Fibroblast of skin of right quadriceps (primary cell): ENCODE measurements around the gene GPR132.
"Not testable (repeated sequence)": the region's sequence is repeated elsewhere in the genome, so short reads cannot be mapped to it uniquely, and the experiment has no call there.

Experiments used
- DNase-seq: peaks from one replicate; pipeline ENCODE4 v3.0.0-alpha.2; 2013

GPR132 gene

DNA sequence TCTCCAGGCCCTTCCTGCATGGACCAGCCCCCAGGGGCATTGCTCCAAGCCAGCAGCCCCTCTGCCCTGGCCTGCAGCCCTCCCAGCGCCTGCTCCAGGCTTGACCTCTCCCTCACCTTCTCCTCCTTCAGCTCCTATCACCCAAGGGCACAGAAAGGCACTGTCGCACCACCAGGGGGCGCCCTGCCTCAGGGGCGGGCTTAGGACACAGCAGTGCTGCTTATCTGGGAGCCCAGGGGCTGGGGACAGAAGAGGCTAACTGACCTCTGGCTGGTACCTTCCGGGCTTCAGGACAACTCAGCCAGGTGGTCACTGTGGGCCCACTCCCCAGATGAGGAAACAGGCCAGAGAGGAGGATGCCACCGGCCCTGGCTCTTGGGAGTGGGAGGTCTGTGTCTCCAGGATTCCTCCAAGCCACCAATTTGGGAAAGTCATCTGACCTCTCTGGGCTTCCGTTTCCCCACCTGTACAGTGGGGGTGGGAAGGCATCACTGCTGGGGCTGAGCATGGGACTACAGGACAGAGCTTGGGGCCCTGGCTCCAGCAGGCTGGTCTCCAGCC, 25.3 kb upstream of the GPR132 start:
- peak; percentile 68 for DNase-seq

DNA sequence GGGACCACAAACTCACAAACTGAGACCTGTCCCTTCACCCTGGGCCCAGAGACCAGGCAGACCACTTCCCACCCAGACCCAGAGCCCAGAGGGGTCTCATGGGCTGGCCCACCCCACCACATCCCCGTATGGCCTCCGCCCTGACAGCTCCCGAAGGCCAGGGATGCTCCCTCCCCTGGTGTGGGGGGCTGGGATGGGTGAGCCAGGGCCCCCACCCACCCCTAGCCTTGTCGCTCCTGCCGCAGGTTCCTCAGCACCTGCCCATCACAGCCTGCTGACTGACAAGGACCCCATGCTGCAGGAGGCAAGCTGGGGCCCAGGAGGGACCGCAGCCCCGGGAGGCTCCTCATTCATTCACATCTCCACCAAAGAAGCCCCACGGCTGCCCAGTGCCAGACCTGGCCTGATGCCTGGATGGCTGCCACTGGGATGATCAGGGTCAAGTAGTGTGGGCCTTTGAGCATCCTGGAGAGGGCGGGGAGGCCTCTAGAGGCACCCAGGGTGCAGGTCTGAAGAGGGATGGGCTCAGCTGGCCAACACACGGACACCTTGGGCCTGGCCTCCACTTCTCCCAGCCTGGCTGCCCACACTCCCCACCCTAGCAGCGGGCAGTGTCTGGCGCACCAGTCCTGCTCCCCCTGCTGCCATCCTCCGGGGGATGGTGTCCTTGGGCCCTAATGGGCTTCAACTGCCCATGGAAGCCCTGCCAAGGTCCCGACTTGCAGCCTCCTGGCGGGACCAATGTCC, 24.7 kb upstream of the GPR132 start:
- DNase-seq = no peak

DNA sequence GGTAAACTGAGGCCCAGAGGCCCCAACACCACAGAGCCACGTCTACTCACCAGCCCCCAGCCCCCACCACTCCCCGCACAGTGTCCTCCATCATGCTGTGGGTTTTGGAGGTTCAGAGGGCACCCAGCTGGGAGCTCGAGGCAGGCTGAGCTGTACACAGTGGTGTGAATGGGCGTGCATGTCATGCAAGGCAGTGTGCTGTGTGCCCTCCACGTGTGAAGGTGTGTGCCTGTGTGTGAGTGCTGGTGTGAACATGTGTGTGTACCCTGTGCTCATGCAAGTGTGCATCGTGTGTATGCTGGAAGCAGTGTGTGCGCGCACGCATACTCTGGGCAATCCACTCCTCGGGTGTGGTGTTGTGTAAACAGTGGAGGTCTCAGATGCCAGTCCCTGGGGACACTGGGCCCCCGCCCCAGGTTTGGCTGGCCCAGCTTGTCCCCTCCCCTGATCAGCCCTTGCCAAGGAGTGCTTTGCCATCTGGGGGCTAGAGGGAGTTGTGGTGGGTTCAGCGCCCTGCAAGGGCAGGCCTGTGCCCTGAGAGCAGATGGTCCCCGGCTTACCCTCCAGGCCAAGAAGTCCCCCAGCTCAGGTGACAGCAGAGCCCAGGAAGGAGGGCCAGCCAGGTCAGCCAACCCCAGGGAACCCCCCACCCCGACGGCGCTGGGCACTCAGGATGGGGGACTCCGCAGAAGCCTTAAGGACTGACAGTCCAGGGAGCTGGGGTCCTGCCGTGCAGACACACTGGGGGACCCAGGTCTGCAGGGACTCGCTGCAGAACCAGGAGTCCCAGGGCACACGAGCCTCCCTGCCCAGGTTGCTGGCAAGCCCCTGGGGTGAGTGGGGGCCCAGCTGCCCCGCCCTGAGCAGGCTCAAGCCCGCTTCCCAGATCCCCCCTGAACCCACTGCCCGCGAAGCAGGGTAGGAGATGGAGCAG, 23.8 kb upstream of the GPR132 start:
- DNase-seq = no peak

DNA sequence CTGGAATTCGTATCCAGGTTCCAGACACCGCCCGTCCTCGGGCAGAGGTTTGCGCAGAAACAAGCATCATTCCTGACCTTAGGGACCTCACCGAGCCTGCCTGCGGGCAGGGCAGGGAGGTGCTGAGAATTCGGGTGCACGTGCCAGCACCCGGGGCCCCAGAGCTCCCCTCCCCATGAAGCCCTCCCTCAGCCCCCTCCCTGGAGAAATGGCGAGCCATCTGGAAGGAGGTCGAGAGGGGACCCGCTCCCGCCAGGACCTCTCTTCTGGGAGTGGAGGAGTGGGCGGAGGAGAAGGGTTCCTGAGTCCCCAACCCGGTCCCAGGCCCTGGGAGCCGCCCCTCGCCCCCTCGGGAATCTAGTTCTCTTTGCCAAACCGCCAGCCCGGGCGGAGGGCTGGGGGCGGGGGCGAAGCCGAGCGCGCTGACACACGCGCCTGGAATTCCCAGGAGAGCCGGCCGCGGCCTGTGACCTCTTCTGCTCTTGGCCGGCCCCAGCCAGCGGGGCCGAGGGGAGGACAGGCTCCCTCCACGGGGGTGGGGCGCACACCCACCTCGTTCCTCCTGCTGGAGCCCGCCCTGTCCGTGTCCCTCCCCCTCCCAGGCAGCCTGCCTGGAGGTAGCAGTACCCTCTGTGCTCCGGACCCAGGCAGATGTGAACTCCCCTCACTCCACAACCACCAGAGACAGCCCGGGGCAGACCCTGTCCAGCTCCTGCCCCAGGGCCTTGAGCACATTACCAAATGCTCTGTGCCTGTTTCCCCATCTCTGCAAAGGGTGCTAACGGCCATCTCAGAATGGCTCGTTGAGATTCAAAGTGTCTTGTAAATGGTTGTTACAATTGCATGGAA, 23.0 kb upstream of the GPR132 start:
- peak; percentile 67 for DNase-seq

DNA sequence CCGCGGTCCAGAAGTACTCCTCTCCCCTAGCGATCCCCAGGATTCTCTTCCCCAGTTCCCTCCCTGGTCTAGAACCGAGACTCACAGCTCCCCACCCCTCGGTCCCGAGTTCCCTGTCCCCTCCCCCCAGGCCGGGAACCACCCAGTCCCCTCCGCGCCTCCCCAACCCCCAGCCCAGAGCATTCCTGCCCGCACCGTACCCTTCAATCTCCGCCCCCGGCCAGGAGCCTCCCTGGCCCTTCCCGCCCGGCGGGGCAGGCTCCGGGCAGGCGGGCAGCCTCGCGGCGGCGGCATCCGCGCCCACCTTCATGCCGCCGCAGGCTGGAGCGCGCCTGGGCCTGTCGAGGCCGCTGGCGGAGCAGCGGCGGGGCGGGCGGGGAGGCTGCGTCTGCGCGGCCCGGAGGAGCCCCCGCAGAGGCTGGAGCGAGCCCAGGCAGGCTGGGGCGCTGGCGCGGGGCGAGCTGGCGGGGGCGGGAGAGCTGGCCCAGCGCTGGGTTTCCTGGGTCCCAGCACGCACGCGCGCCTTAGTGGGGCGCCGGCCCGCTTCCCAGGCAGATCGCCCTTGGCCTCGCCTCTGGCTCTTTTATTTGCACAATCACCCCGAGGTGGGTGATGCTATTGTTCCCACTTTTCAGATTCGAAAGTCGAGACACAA, 22.2 kb upstream of the GPR132 start:
- DNase-seq = peak; percentile 62

DNA sequence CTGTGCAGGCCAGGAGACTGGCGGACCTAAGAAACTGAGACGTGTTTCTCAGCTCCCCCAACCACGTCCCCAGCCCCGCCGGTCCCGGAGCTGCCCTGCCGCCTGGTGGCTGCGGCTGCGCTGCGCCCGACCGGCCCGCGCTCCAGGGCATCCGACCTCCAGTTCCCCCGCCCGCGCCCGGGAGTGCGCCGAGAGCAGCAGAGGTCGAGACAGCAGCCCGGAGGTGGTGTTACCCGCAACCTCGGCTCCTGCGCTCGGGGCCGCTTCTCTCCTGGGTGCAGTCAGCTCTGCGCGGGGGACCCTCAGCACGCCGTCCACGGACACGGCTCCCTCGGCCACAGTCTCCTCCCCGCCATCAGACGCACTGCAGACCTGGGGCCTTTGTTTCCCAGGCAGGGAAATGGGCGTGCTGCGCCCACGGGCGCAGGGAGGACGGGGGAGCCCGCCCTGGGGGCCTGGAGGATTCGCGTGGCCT, 21.6 kb upstream of the GPR132 start:
- DNase-seq = peak; percentile 74

DNA sequence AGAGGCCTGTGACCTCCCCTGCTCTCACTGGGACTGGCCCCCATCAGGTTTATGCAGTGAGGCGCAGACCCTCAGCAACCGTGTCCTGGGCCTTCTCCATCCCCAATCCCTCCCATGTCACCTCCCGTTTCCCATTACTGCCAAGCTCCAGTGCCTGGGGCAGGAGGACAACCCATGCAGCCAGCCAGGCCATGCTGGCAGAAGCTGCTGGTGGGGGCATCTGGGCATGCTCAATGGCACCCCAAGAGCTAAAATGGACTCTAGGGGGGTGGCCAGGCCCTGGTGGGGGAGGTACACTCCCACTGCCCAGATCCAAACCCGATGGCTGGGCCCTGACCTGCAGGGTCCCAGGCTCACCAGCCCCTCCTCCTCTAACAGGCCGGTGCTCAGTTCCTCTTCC, 20.5 kb upstream of the GPR132 start:
- DNase-seq = no peak

DNA sequence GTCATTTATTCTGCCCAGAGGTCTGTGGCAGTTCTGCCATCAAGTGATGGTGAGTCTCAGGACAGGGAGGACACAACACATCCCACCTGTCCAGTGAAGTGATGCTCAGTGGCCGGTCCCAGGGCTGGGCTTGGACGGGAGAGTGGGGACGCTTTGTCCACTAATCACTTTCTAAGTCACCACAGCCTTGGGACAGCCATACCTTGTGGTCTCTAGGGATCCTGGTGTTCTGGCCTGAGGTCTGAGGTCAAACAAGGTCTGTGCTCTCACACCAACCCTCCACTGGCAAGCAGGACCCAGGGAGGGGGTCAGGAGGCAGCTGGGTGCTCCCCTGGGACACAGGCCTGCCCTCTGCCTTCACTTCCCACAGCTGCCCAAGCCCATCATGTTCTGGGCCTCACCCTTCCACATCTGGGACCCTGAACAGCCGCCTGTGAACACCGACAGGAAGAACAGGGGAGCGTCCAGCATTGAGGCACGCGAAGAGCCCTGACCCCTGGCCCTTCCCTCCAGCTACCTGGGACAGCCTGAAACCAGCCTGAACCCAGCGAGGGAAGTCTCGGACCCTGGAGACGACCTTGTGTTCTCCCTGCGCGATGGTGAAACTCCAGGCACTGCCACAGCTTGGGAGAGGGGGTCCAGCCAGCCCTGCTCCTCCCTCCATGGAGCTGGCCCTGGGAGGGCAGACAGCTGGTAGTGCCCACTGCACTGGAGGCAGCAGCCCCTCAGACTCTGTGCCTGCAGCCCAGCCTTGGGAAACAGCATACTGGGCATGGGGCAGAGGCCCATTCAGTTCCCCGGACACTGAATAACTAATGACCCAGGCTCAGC, 19.7 kb upstream of the GPR132 start:
- DNase-seq = no peak

DNA sequence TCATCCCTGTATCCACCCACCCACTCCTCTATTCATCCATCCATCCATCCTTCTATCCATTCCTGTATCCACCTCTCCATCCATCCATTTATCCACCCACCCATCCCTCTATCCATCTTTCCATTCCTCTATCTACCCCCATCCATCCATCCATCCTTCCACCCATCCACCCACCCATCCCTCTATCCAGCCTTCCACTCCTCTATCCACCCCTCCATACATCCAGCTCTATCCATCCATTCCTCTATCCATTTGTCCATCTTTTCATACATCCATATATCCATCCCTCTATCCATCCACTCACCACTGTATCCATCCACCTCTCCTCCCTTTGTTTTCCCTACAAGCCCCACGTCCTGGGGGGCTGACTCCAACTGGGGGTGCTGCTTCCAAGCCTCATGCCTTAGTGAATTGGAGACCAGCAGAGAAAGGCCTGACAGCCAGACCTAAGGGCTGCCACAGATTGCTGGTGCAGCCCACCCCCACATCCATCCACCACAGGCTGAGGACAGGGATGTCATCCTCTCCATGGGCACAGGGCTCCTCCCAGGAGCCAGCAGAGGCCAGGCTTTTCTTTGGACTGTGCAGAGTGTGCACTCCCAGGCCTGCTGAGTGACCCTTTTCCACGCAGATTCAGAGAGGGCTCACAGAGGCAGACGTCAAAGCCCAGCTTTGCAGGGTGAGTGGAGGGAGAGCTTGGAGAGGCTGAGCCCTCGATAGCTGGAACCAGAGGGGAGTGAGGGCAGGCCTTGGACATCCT, 18.9 kb upstream of the GPR132 start:
- DNase-seq = no peak

DNA sequence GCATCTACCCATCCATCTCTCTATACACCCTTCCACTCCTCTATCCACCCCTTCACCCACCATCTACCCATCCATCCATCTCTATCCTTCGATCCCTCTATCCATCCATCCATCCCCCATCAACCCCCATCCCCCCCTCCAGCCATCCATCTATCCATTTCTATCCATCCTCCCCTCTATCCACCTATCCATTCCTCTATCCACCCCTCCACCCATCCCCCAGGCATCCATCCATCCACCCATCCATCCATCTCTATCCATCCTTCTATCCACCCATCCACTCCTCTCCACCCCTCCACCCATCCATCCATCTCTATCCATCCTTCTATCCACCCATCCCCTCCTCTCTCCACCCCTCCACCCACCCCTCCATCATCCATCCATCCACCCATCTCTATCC, 17.5 kb upstream of the GPR132 start:
- no peak for DNase-seq

DNA sequence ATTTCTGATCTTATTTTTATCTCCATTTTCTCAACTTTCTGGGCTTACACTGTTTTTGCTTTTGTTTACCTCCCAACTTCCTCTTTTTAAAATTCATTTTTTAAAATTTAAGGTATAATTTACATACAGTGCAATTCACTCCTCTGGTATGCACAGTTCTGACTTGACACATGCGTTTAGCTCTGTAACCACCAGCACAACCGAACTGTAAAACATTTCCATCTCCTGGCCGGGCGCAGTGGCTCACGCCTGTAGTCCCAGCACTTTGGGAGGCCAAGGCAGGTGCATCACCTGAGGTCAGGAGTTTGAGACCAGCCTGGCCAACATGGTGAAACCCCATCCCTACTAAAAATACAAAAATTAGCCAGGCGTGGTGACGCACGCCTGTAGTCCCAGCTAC, 16.2 kb upstream of the GPR132 start:
- not testable (repeated sequence) for DNase-seq

DNA sequence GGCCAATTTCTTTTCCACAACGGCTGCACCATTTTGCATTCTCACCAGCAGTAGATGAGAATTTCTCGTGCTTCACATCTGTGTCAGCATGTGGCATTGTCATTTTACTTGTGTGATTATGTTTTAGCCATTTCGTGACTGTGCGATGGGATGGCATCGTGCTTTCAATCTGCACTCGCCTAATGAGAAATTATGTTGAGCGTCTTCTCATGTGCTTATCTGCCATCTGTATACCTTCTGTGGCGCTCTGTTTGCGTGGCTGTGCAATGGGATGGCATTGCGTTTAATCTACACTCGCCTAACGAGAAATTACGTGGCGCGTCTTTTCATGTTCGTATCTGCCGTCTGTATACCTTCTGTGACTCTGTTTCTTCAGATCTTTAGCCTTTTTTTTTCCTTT, 14.9 kb upstream of the GPR132 start:
- no peak for DNase-seq

DNA sequence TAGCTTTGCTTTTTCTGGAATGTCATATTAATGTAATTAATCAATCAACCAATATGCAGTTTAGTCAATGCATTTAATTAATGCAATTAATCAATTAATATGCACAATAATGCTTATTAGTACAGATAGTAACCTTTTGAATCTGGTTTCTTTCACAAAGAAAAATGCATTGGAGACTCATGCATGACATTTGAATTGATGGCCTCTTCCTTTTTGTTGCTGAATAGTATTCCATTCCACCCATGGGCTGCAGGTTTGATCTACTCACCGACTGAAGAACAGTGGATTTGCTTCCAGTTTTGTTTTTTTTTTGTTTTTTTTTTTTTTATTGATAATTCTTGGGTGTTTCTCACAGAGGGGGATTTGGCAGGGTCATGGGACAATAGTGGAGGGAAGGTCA, 13.1 kb upstream of the GPR132 start:
- no peak for DNase-seq

DNA sequence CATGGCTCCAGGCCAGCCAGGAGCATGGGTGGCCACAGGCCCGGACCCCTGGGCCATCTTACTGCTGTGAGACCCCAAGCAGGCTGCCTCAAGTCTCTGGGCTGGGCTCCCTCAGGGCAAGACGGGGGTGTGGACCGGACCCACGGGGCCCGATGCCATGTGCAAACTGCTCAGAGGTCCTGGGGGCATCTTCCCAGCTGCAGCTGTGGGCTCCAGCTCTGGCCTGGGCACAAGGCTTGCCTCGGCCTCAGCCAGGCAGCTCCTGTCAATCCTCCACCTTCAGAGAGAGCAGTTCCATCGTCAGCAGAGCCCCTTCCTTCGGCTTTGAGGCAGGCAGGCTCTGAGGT, 12.4 kb upstream of the GPR132 start:
- DNase-seq = no peak

DNA sequence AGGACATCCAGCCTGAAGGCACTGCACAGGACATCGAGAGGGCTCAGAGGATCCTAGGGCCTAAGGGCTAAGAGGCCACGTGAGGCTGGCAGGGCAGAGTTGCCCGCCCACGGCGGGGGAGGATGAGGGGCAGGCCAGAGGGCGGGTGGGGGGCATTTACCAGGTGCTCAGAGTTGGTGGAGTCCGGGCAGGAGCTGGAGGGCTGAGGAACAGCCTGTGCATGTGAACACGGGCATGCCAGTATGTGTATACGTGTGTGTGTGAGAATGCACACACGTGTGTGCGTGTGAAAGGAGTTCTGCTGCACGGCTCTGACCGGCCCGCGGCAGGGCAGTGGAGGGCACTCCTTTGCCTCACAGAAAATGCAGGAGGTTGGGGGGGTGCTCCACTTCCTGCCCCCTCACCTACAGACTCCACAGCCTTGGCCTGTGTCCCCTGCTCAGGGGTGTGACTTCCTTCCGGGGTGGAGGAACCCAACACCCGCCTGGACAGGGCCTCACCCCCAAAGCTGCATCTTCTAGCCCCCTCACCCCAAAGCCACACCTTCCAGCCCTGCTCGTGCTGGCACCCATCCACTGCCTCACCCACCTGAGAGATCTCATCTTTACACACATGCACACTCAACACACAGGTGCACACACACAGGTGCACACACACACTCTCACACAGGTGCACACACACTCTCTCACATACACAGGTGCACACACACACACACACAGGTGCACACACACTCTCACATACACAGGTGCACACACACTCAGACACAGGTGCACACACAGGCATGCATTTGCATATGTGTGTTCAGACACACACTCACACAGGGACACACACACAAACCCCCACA, 11.8 kb upstream of the GPR132 start:
- DNase-seq = no peak

DNA sequence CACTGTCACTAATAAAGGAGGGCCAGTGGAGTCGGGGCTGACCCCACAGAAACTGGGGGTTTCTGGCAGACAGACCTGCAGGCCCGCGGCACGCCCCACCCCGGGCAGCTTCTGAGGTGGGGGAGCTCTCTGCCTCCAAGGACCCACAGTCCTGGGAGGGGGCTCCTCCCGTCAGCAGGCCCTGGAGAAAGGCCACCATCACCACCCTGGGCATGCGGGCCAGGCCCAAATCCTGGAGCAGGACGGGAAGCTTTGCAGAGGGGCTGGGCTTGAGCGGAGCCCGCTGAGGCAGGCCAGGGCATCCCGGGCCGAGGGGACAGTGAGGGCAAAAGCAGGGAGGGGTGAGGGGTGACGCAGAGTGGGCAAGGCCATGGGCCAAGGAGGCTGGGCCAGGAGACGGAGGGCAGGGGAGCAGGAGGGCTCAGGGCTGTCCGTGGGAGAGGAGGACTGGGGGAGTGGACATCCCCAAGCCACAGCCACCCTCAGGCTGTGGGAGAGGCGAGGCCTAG, 11.1 kb upstream of the GPR132 start:
- DNase-seq = no peak

DNA sequence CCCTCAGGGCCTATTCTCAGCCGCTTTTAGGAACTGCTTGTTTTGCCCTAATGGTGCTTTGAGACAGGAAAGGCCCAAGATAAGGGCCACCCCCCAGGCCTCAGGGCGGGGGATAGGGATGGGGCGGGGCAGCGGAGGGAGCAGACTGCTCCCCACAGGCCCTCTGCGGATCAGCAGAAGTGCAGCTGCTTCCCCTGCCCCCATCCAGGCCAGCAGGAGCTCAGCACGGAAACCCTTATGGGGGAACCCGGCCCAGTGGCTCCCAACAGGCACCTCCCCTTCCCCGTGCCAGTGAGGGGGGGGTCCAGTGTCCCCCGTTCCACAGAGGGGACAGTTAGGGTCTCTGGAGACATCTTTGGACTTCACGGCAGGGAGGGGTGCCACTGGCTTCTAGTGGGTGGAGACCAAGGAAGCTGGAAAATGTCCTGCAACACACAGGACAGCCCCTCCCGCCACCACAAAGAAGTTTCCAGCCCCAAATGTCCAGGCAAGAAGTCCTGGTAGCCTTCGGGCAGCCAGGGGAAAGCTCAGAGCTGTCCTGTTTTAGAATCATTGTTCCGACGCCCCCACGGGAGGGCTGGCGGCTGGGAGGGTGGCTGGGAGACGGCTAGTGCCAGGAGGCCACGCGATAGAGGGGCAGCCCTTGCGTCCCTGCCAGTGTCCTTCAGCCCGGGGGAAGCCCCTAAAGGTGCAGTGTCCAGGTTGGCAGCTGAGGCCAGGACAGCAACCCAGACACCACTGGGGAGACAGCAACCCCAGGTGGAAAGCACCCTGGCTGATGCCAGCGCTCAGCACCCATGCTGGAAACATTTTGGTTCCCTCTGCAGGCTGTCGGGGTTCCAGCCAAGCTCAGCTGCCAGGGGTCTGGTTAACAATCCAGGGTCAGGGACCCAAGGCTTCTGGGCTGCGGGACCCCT, 10.4 kb upstream of the GPR132 start:
- DNase-seq = peak; percentile 33

DNA sequence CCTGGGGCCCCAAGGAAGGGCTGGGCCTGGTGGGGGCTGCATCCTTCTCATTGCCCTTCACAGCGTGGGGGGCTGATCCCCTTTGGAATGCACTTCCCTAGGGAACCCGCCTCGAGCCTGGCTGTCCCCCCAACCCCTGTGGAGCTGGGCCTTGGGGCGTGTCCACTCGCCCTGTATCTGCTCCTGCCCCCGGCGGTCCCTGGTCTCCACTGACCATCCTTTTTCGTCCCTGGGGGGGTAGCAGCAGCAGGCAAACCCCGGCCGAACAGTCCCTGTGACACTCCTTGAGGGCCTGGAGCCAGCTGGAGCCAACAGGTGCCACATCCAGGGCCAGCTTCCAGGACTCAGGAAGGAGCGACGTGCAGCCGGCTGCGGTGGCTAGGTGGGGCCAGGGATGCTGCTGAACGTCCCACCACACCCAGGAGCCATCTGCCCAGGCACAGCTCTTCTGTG, 9.4 kb upstream of the GPR132 start:
- no peak for DNase-seq
